Type B pancreatic cell (in vitro differentiated cells): ENCODE measurements around the gene TMEM212. TPM values are rescaled to one million over a fixed set of nuclear protein-coding genes. Genes with fewer than 3 reads are reported as not detected.

ENCODE experiments used
- DNase-seq: peaks from one replicate; pipeline ENCODE4 v3.0.0; 2021; ENCODE audit warnings: mixed read lengths; ENCODE audit not compliant: unreplicated experiment; ENCODE audit errors: extremely low spot score
- H3K27ac Mint-ChIP-seq: 2 replicates; pipeline ENCODE4 v1.8.0; 2021; ENCODE audit warnings: mild to moderate bottlenecking, mixed read lengths
- H3K27me3 Mint-ChIP-seq: 2 replicates; pipeline ENCODE4 v1.8.0; 2021; ENCODE audit warnings: mixed read lengths
- H3K36me3 Mint-ChIP-seq: 2 replicates; pipeline ENCODE4 v1.8.0; 2021; ENCODE audit warnings: mixed read lengths
- H3K4me1 Mint-ChIP-seq: one replicate; pipeline ENCODE4 v1.8.0; 2021; ENCODE audit warnings: mixed read lengths; ENCODE audit not compliant: unreplicated experiment
- H3K4me3 Mint-ChIP-seq: 2 replicates; pipeline ENCODE4 v1.8.0; 2021; ENCODE audit warnings: mild to moderate bottlenecking, mixed read lengths
- H3K9me3 Mint-ChIP-seq: 2 replicates; pipeline ENCODE4 v1.8.0; 2021; ENCODE audit warnings: mixed read lengths
- CTCF ChIP-seq: fragments of 200-600 bp; sonication (generic); conservative IDR thresholded peaks from 2 replicates; pipeline ENCODE4 v1.5.0; 2021; ENCODE audit warnings: antibody characterized with exemption, mild to moderate bottlenecking
- total RNA-seq: library from RNA; stranded (reverse); gene quantifications from 2 replicates; pipeline ENCODE4 v1.2.1, GENCODE V29; 2021; ENCODE audit warnings: low replicate concordance

The TMEM212 gene
- total RNA-seq, 1 donor from 2014 or later, result not detected

DNA sequence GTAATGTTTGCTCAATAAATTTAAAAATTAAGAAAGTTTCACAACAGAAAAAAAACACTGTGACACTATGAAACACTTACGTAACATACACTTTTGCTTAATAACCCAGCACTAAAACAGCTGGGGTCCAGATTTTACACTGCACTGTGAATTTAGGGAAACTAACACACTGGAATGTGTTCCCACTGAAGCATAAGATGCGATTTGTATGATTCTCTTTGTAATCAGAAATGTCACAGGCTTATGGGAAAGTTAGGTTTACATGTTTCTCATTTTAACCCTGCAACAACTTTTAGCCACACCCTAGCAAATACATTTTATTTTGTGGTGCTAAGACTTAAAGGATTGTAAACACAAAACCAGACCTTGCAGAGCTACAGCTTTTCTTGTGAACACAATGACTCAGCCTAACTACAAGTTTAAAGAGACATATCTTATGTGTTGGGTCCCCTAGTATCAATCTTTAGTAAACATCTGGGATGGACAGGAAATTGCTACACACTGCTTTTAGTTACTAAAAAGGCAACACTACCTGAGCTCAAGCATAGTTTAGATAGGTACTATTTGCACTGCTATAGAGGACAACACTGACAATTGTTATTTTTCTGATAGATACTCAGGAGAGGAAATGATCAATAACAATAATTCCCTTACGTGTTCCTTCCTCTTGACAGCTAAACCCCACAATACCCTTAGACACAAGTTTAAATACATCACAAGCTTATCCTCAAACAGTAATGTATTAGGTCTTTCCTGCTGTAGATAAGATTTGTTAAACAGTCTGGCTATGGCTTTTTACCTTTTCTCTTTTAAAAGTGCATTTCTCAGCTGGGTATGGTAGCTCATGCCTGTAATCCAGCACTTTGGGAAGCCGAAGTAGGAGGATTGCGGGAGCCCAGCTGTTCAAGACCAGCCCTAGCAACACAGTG is 36.7 kb upstream of the TMEM212 start:
- no peak for TF ChIP-seq CTCF
- DNase-seq, result no peak

GRCh38 chr3:171807129-171807675 is 35.9 kb upstream of the TMEM212 start:
- H3K4me3 Mint-ChIP-seq, result peak overlapping the region; percentile 49
- H3K9me3 Mint-ChIP-seq, result no peaks in the 10 kb centered on the region
- DNase-seq, result no peak
- H3K27me3 Mint-ChIP-seq, result peaks cover 14% of the 10 kb centered on the region
- peak overlapping the region; percentile 68 for H3K27ac Mint-ChIP-seq
- peaks cover 47% of the 10 kb centered on the region for H3K4me1 Mint-ChIP-seq
- no peak for TF ChIP-seq CTCF
- H3K36me3 Mint-ChIP-seq, result peaks cover 3% of the 10 kb centered on the region

More for the DNA sequence above, 36.7 kb upstream of the TMEM212 start:
- Mint-ChIP-seq H3K27me3 (peaks cover 12% of the 10 kb centered on the region), H3K27ac (peak overlapping the region; percentile 68), H3K4me1 (peaks cover 51% of the 10 kb centered on the region), H3K4me3 (peak overlapping the region; percentile 49), H3K36me3 (peaks cover 3% of the 10 kb centered on the region), H3K9me3 (no peaks in the 10 kb centered on the region)

DNA sequence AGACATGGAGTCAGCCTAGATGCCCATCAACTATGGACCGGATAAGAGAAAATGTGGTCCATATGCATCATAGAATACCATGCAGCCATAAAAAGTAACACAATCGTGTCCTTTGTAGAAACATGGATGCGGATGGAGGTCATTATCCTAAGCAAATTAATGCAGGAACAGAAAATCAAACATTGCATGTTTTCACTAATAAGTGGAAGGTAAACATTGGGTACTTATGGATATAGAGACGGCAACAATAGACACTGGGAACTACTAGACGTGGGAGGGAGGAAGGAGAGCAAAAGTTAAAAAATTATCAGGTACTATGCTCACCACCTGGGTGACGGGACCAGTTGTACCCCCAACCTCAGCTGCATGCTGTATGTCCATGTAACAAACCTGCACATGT is 35.3 kb upstream of the TMEM212 start:
- Mint-ChIP-seq H3K36me3 (peaks cover 3% of the 10 kb centered on the region), H3K27me3 (peaks cover 14% of the 10 kb centered on the region), H3K9me3 (no peaks in the 10 kb centered on the region), H3K4me1 (peaks cover 41% of the 10 kb centered on the region), H3K27ac (peak overlapping the region; percentile 18), H3K4me3 (peak overlapping the region; percentile 69)
- TF ChIP-seq CTCF, result no peak
- no peak for DNase-seq

- Mint-ChIP-seq H3K9me3 (no peaks in the 10 kb centered on the region), H3K27ac (peak overlapping the region; percentile 95), H3K36me3 (peaks cover 3% of the 10 kb centered on the region), H3K4me3 (peak overlapping the region; percentile 91), H3K4me1 (peaks cover 37% of the 10 kb centered on the region), H3K27me3 (peaks cover 14% of the 10 kb centered on the region)
- no peak for DNase-seq
- TF ChIP-seq CTCF, result no peak
Observed at GRCh38 chr3:171809611-171809860, 33.6 kb upstream of the TMEM212 start.

GRCh38 chr3:171809861-171810628 is 33.1 kb upstream of the TMEM212 start, which contains the start of gene PLD1:
Gene PLD1, minus strand, starts transcription at chr3:171810483. Its CDS starts 72,432 bp downstream, at chr3:171738051.
- H3K36me3 Mint-ChIP-seq, result peaks cover 3% of the 10 kb centered on the region
- peaks cover 14% of the 10 kb centered on the region for H3K27me3 Mint-ChIP-seq
- H3K27ac Mint-ChIP-seq, result peak within 1 kb of the TSS; percentile 95
- no peak for TF ChIP-seq CTCF
- no peaks in the 10 kb centered on the region for H3K9me3 Mint-ChIP-seq
- DNase-seq, result peak; percentile 79
- H3K4me1 Mint-ChIP-seq, result peaks cover 33% of the 10 kb centered on the region
- peak within 1 kb of the TSS; percentile 91 for H3K4me3 Mint-ChIP-seq
